Measurements from ENCODE around the gene ELP5.

ELP5 gene

DNA sequence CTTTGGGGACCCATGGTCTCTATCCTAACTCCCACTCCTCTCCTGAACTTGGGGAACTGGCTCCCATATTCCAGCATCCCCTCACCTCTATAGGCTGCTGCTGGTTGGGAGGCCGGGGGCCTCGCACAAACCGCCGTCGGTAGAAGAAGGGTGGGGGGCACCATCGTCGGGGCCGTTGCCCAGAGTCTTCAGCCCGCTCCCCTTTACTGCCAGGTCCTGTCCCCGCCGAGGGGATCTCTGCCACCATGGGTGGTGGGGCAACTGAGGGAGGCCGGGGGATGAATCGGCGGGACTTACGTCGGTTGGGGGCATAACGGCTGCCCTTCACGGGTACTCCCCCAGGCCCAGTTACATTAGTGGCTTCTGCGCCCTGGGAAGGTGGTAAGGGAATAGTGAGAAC lies 38.2 kb downstream of the ELP5 start:
- no peak for DNase-seq

DNA sequence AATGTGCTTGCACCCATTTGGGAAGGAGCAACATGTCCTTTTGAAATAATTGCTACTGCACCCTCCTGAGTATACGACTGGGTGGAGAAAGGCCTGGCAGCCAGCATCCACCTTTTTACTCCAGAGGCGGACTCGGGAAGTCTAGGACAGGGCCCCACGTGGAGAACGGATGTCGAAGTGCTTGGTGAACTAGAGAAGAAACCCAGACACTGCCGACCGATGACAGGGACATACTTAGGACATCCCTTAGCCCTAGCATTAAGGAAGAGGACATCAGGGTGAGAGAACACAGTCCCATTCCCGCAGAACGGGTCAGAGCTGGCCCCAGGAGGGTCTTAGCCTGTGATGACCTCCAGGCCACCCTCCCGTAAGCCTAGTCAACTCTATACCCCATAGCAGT lies 38.7 kb downstream of the ELP5 start:
- no peak for DNase-seq

DNA sequence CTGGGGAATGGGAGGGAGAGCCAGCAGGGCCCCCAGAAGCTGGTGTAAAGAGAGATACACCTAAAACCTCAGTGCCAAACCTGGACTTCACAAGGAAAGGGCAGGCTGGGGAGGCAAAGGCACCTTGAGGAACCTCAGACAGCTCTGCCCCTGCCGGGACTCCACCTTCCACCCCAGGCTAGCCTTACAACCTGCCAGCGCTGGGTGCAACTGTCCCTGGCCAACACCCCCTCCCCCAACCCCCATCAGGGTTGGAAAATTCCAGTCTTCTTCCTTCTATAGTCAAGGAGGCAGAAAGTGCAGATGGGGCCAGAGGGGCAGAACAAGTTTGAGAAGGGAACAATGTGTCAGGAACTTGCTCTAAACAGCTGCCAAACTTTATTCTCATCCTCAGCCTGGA lies 40.2 kb downstream of the ELP5 start:
- DNase-seq = no peak

DNA sequence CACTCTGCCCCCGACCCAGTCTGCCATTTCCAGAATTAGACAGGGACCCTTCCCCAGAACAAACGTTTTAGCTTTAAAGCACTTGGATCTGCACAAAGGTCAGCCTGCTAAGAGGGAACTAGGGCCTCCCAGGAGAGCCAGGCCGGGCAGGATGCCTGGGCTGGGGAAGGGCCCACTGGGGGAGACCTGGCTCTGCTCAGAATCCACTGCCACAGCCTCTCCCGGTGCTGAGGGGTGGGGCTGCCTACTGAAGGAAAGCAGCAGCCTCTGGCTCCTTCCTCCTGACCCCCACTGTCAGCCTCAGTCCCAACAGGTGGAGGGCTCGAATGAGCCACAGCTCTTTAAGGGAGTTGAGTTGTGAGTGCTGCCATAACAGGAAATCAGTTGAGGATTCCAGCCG lies 40.7 kb downstream of the ELP5 start:
- DNase-seq = no peak

DNA sequence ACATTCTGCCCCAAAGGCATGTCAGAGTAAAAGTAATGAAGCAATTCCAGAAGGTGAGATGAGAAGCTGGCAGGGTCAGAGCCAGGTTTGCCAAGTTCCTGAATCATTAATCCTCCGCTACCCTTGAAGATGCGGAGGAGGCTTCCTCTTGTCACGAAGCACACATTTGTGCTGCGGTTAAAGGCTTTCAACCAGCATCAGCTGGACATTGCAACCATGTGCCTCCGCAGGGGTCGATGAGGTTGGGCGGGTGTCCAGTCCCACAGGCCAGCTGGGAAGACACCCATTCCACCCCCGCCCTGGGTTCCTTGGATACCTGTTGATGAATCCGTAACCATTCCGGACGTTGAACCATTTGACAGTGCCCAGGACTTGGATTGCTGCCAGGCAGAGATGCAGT lies 41.1 kb downstream of the ELP5 start:
- DNase-seq = no peak

DNA sequence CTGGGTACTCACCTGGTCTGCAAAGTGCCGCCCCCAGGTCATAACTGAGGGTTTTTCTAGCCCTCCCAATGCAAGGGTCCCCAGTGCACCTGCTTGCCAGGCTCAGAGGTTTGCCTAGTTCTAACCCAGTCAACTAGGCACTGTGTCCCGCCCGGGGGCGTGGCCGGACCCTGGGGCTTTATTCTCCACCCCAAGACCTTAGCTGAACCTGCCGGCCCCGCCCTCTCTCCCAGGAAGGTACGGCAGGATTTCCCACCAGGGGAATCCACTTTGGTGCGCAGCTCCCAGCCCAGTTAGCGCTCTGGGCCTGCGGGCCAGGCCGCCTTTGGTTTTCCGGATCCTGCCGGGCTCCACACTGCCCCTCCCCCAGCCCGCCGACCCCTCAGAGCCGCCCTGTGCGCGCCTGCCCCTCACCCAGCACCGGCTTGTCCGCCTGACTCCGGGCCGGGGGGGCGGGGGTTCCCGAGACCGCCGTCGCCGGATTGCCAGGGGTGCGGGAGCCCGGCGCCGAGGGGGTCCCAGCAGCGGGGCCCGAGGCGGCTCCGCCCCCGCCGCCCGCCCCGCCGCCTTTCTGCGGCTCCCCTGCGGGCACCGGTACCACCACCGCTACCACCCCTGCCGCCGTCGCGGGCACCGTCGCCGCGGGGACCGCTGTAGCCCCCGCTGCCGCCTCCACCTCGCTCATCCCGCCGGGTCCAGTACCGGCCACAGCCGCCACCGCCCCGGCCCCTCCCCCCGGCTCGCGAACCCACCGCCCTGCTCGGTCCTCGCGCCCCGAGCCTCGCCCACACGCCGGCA lies 42.0 kb downstream of the ELP5 start:
- DNase-seq = no peak

DNA sequence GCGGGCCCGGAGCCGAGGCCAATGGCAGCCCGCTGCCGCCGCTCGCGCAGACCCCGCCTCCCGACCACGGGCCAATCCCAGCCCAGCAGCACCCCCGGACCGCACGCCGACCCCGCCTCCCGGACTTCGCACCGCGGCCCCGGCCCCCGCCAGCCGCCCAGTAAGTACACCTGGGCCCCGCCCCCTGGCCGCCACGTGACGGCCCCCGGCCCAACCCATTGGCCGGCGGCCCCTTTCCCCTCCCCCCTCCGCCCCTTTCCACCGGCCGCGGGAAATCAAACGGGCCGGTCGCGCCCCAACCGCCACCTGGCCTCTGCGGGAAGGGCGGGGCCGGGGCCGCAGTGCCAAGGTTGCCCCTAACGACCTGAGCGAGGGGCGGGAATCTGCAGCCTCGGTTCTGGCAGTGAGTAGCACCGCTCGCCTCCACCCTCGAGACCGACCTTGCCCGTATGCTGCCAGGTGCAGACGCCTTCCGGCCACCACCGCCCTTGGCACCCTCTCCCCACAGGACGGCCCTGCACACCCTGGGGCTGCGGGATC lies 42.7 kb downstream of the ELP5 start, which contains the start of gene YBX2:
YBX2 (minus strand) TSS at position 26 of the 540 bp plus-strand sequence. CDS start 139 bp downstream, outside the sequence.
- DNase-seq = peak; percentile 26 to 44 (median 31)

DNA sequence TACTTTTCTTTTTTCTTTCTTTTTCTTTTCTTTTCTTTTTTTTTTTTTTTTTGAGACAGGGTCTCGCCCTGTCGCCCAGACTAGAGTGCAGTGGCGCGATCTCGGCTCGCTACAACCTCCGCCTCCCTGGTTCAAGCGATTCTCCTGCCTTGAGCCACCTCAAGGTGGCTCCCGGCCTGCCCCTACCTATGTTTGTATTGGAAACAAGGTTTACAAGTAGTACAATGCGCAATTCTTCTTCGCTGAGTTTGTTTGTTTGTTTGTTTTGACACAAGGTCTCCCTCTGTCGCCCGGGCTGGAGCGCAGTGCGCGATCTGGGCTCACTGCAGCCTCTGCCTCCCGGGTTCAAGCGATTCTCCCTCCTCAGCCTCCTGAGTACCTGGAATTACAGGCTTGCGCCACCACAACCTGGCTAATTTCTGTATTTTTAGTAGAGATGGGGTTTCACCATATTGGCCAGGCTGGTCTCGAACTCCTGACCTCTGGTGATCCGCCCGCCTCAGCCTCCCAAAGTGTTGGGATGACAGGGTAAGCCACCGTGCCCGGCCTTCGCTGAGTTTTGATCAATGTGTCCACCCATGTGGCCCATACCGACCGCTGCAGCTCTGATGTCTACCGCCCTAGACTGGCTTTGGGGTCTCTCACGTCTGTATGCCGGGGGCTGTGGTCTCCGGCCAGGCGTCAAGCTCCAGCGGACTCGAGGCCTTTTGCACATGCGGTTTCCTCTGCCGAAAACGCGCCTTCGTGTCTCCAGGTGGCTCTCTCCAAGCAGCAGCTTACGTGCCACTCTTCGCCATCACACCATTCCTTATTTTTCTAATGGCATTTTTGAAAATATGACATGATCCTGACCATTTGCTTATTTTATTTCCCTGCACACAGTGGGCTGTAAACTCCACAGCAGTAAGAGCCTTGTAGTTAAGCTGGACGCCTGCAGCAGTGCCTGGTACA lies 43.5 kb downstream of the ELP5 start:
- no peak for DNase-seq

DNA sequence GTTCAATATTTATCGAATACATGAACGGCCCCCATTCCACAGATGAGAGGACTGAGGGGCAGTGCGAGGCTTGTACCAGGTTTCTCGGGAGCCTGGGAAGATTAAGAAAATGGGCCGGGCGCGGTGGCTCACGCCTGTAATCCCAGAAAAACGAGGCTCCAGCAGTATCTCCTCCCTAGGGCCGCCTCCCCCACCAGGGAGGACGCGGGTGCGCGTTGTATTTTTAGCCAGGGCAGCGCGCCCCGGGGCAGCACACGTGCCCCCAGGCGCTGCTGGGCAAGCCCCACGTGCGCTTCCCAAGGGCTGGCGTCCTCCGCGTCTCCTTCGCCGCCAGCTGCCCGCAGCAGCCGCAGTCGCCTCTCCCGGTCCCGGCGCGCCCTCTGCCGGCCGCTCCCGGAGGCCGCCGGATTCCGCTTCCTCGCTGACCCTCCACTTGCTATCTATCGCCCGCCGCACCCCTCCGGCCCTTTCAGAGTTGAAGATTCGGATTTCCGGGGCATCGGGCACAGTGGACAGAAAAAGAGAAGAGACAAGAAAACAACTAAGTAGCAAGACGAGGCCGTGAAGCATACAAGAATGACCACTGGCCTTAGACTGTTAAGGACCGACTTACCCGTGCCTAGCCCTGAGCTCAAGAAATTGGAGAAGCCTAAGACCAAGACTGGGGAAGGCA lies 44.3 kb downstream of the ELP5 start:
- peak; percentile 34 to 44 (median 37) for DNase-seq

DNA sequence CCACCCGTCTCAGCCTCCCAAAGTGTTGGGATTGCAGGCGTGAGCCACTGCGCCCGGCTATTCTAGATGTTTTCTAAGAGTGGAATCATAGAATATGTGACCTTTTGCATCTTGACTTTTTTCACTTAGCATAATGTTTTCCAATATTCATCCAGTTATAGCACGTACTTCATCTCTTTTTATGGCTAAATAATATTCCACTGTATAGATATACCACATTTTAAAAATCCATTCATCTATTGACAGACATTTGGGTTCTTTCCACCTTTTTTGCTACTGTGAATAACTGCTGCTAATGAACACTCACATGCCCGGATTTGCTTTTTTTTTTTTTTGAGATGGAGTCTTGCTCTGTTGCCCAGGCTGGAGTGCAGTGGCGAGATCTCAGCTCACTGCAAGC lies 52.2 kb downstream of the ELP5 start:
- no peak for DNase-seq

DNA sequence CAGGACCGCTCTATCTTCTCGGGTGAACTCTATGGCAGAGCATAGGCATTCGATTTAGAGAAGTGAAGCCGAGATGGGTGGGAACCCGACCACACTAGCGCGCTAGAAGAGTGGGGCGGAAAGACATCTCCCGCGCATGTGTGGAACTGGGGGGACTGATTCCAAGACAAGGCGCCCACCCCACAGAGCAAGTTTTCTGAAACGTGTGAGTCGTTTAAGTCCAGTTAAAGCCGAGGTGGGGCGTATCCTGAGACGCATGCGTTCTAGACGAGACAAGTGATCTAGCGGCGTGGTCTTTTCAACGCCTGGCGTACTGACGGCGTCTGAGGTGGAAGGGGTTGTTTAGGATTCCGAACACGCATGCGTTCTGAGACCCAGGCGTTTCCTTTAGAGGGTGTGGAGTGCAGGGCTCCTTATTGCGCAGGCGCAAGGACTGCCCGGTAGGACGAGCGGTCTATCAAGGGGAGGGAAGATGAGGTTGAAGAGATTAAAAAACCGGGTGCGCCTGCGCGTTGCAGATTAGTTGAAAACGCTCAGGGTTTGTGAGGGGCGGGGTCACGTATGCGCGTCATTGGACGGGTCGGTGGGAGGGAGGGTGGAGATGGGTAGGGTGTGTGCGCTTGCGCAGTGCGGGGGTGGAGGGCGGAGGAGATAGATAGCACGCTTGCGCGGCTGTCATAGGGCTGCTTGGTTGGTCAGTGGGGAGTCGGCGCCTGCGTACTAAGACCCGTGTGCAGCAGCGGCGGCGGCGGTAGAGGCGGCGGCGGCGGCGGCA lies 55.1 kb downstream of the ELP5 start, which contains the start of gene EIF5A:
EIF5A (plus strand) TSS at position 718 of the 775 bp plus-strand sequence. CDS start 2,008 bp downstream, outside the sequence.
- peak; percentile 99 to 100 (median 100) for DNase-seq

DNA sequence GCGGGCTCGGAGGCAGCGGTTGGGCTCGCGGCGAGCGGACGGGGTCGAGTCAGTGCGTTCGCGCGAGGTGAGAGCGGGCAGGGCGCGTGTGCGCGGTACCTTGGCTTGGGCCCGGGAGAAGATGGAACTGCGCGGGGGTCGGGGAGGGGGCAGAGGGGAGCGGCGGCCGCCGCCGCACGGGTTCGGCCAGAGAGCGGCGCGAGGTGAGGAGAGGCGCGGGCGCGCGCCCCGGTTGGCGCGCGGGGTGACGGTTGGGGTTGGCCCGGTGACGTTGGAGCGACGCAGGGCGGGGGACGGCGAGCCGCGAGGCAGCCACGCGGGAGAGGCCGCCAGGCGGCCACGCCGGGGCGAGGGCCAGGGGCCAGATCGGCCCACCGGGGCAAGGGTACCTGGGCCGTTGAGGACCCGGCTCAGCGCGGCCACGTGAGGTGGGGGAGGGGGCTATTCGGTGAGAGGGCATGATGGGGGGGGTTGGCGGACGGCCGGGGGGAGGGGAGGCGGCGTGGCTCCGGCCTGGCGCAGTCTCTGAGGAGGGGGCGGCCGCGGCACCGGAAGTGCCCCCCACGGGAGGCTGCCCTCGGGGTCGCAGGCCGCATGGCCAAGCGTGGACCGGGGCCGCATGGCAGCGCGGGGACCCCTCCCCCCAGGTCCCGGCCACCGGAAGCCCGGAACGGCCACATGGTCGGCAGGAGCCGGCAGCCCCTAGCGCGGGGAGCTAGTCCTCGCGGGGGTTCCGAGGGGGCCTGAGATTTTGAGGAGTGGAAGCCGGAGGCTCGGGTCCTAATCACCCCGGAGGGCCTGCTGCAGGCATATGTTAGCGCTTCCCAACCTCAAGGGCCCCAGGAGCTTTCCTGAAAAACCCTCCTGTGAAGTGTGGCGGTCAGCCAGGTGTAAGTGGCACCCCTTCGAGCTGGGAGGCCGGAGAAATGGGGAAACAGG lies 55.9 kb downstream of the ELP5 start:
- DNase-seq = peak; percentile 43 to 61 (median 56)

DNA sequence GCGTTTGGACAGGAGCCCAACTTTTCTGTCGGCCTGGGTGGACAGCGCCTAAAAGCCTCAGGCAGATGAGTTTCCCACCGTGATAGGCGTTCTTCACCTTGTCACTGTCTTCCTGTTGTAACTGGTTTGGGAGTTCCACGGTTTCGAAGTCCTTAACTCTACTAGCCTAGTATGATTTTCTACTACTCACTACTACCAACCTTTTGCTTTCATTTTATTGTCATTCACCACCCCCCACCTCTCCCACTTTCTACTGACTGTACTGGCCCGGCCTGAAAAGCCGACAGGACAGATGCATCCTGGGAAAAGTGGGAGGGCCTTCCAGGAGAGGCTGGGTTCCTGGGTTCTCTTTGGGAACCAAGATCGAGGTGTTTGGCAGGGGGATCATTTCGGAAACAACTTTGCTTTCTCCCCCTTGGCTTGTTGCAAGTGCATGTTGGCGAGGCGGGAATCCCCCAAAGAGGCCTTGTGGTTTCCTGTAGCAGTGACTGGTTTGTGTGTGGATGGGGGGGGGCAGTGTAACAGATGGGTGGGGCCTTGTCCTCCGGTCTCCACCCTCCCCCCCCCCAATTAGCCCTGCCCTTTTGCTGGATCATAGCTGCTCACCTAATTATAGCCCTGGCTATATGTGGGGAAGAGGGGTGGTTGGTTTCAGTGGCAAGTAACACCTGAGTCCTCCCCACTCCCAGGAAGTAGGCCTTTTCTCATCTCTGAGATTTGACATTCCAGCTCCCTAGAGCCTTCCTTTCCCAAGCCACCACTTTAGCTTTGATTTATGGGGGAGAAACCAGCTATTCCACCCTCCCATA lies 56.8 kb downstream of the ELP5 start:
- peak; percentile 71 to 78 (median 73) for DNase-seq

Measured in activated CD4-positive, CD25-positive, alpha-beta regulatory T cell (primary cell).